Naive thymus-derived CD8-positive, alpha-beta T cell (primary cell): ENCODE results near the gene ST8SIA6. TPM values are rescaled to one million over a fixed set of nuclear protein-coding genes. Genes with fewer than 3 reads are reported as not detected.
A peak's percentile ranks its signal among the peaks of the same experiment; 100 is the strongest.
"Not testable (repeated sequence)": the region's sequence is repeated elsewhere in the genome, so short reads cannot be mapped to it uniquely, and the experiment has no call there.

Experiments
- ATAC-seq, 2 donors: fragments of 150-1000 bp; cut with Tn5 transposase in 1 of 2; sonication (Bioruptor Pico), chemical (Tn5 transposase) in 1 of 2; 1 replicate in 1 of 2; 2 replicates in 1 of 2; pipeline ENCODE4 v1.10.0; 2021; ENCODE audit warnings: mild to moderate bottlenecking in 2 of 2, moderate library complexity in 2 of 2
- POLR2A ChIA-PET: fragments of 350-600 bp; sonication (Branson Sonifier 250); formaldehyde crosslinking; loops from one replicate; lab custom pipeline; 2021; ENCODE audit warnings: antibody characterized with exemption; lab: Charles Lee
- DNase-seq, 10 donors: peaks; one replicate each; pipeline versions ENCODE4 v3.0.0 to v3.0.0-alpha.2; 2020 to 2022
- H3K27ac Mint-ChIP-seq, 10 donors: one replicate each; pipeline ENCODE4 v1.8.0; 2020 to 2022; ENCODE audit warnings: mild to moderate bottlenecking in 10 of 10, mixed read lengths in 10 of 10, moderate library complexity in 4 of 10, inconsistent platforms in 1 of 10
- H3K27me3 Mint-ChIP-seq, 5 donors: one replicate each; pipeline ENCODE4 v1.8.0; 2021 to 2022; ENCODE audit warnings: mixed read lengths in 5 of 5
- H3K36me3 Mint-ChIP-seq, 3 donors: one replicate each; pipeline ENCODE4 v1.8.0; 2020 to 2022; ENCODE audit warnings: mixed read lengths in 3 of 3, mild to moderate bottlenecking in 2 of 3, inconsistent platforms in 1 of 3
- H3K4me1 Mint-ChIP-seq, 4 donors: one replicate each; pipeline ENCODE4 v1.8.0; 2021 to 2022; ENCODE audit warnings: mixed read lengths in 4 of 4
- H3K4me3 Mint-ChIP-seq, 10 donors: one replicate each; pipeline ENCODE4 v1.8.0; 2020 to 2022; ENCODE audit warnings: mild to moderate bottlenecking in 10 of 10, mixed read lengths in 10 of 10, moderate library complexity in 6 of 10, inconsistent platforms in 1 of 10
- H3K9me3 Mint-ChIP-seq, 9 donors: one replicate each; pipeline ENCODE4 v1.8.0; 2020 to 2022; ENCODE audit warnings: mixed read lengths in 9 of 9, mild to moderate bottlenecking in 3 of 9, inconsistent platforms in 1 of 9, moderate library complexity in 1 of 9
- polyA plus RNA-seq, 3 donors: library from polyadenylated mRNA; unstranded; fragments of 300-500 nt; fragmentation: Illumina TruSeq; gene quantifications; one replicate each; pipeline ENCODE4 v1.2.3, GENCODE V29; 2021
- total RNA-seq, 8 experiments: library from RNA in 2 of 8; stranded (reverse) in 2 of 8; gene quantifications; one replicate each; pipeline ENCODE4 v1.2.3 and lab custom pipeline; 2021 to 2026

ST8SIA6 gene
- total and polyA plus RNA-seq, 5 experiments from 2014 or later = 0.33 to 2.4 TPM; not detected in 3

DNA sequence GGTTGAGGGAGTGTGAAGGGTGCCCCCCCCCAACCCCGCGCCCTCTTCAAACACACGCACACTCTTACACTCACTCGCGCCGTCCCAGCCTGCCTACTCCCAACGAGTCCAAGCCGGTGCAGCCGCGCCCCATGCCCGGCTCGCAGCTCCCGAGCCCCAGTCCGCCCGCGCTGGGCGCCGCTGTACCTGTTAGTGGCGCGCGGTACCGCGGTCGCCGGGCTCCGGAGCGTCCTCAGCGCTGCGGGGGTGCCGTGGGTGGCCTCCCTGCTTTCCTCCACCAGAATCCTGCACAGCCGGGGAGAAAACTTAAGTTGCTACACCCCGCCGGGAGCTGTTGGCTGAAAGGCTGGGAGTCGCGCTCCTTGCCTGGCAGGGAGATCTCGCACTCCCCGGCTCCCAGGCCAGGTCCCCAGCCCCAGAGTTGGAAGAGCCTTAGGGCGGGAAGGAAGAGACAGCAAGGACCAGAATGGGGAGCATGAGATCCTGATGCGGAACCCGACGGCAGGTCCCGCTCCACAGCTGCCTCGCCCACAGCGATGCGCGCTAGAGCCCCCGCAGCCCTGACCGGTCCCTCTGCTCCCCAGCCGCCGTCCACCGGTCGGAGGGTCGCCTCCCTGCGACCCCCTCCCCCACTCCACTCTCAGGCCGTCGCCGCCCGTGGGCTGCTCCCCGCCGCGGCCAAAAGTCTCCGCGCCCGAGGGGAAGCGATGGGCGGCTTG, 863 bp downstream of the ST8SIA6 start:
- DNase-seq = peak in 8 of 10 donors; percentile 10 to 41 (median 36)
- H3K4me1 Mint-ChIP-seq = peaks cover 5 to 24% (median 19%) of the 10 kb centered on the region in 4 donors
- H3K27me3 Mint-ChIP-seq = peaks cover 5 to 33% (median 22%) of the 10 kb centered on the region in 5 donors
- H3K9me3 Mint-ChIP-seq = peaks cover 0 to 10% (median 4%) of the 10 kb centered on the region in 9 donors
- H3K4me3 Mint-ChIP-seq = peak overlapping the region; percentile 57 to 91 (median 85)
- H3K27ac Mint-ChIP-seq = peak overlapping the region in 3 of 10 donors; percentile 41 to 91 (median 57)
- peaks cover 0 to 11% (median 11%) of the 10 kb centered on the region in 3 donors for H3K36me3 Mint-ChIP-seq
- ATAC-seq = peak; percentile 67 to 74
- POLR2A ChIA-PET = no interaction called here

GRCh38 chr10:17453035-17453372, 1.4 kb downstream of the ST8SIA6 start:
- Mint-ChIP-seq H3K27ac (peak overlapping the region in 3 of 10 donors; percentile 41 to 57 (median 54)), H3K9me3 (peaks cover 0 to 15% (median 9%) of the 10 kb centered on the region in 9 donors), H3K4me3 (peak overlapping the region; percentile 57 to 91 (median 85)), H3K4me1 (peaks cover 5 to 24% (median 19%) of the 10 kb centered on the region in 4 donors), H3K27me3 (peaks cover under 1 to 31% (median 20%) of the 10 kb centered on the region in 5 donors), H3K36me3 (peaks cover 0 to 15% (median 14%) of the 10 kb centered on the region in 3 donors)
- DNase-seq (no peak), ATAC-seq (no peak)
- POLR2A ChIA-PET = no interaction called here

- peaks cover 0 to 32% (median 17%) of the 10 kb centered on the region in 5 donors for H3K27me3 Mint-ChIP-seq
- no peak for DNase-seq
These were observed 2.1 kb downstream of the ST8SIA6 start for GRCh38 chr10:17452060-17452841.

DNA sequence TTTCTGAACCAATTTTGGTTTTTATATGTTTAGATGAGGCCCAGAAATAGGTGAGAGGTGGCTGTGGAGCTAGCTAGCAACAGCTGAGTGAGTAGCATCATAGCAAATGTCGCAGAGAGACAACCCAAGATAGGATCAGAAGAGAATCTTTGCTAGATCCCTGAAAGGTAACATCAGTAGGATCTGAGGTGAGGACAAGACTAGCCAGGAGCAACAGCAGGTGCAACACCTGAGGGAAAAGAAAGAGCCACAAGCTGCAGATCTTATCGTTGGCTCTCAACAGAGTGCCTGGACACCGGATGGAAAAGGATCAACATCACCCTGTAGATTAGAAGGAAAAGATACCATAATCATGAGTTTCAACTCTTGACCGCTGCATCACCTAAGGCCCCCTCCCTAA, 4.4 kb downstream of the ST8SIA6 start:
- POLR2A ChIA-PET = no interaction called here
- DNase-seq (no peak), ATAC-seq (no peak)
- peaks cover 8 to 29% (median 16%) of the 10 kb centered on the region in 5 donors for H3K27me3 Mint-ChIP-seq
- H3K4me3 Mint-ChIP-seq = no peak overlapping the region
- H3K36me3 Mint-ChIP-seq = peaks cover 0 to 23% (median 19%) of the 10 kb centered on the region in 3 donors
- H3K4me1 Mint-ChIP-seq = peaks cover 5 to 24% (median 19%) of the 10 kb centered on the region in 4 donors
- no peak overlapping the region for H3K27ac Mint-ChIP-seq
- H3K9me3 Mint-ChIP-seq = peaks cover 0 to 19% (median 9%) of the 10 kb centered on the region in 9 donors

More at GRCh38 chr10:17452060-17452841, 2.1 kb downstream of the ST8SIA6 start:
- Mint-ChIP-seq H3K4me3 (peak overlapping the region in 9 of 10 donors; percentile 12 to 85 (median 49)), H3K9me3 (peaks cover 0 to 19% (median 9%) of the 10 kb centered on the region in 9 donors), H3K27ac (peak overlapping the region in 3 of 10 donors; percentile 1 to 11 (median 2)), H3K4me1 (peaks cover 5 to 24% (median 19%) of the 10 kb centered on the region in 4 donors), H3K36me3 (peaks cover 0 to 19% (median 17%) of the 10 kb centered on the region in 3 donors)
- ATAC-seq = no peak
- POLR2A ChIA-PET = interaction anchor here (0.6 kb wide), 1 partner anchor 188 kb away, joined by 3 read pairs; no protein-coding TSS in a partner anchor

GRCh38 chr10:17445400-17445998, 8.9 kb downstream of the ST8SIA6 start:
- Mint-ChIP-seq H3K4me3 (no peak overlapping the region), H3K4me1 (peaks cover 4 to 13% (median 9%) of the 10 kb centered on the region in 4 donors), H3K36me3 (peaks cover 0 to 23% (median 19%) of the 10 kb centered on the region in 3 donors), H3K9me3 (peaks cover 0 to 19% (median 9%) of the 10 kb centered on the region in 9 donors), H3K27ac (peak overlapping the region in 1 of 10 donors; percentile 15), H3K27me3 (peaks cover 16 to 35% (median 24%) of the 10 kb centered on the region in 5 donors)
- no peak for DNase-seq
- POLR2A ChIA-PET = no interaction called here
- no peak for ATAC-seq

DNA sequence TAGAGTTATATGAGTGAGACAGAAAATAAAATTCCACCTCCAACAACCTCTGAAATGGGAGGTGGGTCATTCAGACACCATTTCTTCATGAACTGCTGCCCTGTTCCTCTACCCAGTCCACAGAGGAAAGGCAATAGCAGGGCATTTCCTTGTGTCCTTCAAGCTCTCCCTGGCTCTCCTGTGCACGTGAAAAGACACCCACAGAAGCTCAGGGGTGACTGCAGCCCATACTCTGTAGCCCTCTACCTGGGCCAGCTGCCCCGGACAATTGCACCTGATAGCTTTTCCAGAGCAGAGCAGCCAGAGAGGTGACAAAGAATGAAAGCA, 10.0 kb downstream of the ST8SIA6 start:
- POLR2A ChIA-PET = no interaction called here
- Mint-ChIP-seq H3K36me3 (peaks cover 0 to 16% (median 12%) of the 10 kb centered on the region in 3 donors), H3K4me1 (peaks cover 5 to 13% (median 9%) of the 10 kb centered on the region in 4 donors), H3K9me3 (peaks cover 0 to 16% (median 5%) of the 10 kb centered on the region in 9 donors), H3K4me3 (peak overlapping the region in 3 of 10 donors; percentile 11 to 34 (median 20)), H3K27ac (peak overlapping the region in 1 of 10 donors; percentile 7), H3K27me3 (peaks cover 15 to 35% (median 20%) of the 10 kb centered on the region in 5 donors)
- no peak for DNase-seq
- ATAC-seq = no peak

DNA sequence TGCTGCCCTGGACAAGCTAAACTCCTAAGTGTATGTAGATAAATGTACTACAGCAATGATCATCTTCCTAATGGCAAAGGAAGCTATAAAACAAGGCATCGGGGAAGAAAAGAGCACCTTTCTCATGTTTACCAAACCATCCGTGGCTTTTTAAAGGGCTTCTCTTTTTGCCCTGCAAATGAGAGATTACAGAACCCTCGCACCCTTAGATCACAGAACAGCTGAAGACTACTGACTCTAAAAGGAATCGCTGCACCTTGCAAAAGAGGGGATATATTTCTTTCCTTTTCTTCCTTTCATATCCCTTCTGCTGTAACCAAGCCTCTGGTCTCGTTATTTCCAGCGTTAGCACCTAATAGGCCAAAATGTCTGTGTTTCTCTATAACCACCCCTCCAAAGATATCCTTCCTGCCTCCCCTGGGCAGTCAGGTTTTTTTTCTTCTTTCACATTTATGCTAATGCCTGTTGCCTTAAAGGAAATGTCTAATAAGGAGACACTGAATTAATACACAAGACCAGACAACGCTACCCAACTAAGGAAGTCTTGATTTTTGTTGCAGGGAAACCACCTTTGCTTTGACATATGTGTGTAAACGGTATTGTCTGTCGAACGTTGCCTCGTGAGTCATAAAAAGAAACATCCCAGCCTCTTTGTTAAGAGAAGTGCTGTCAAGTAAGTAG, 10.5 kb downstream of the ST8SIA6 start:
- POLR2A ChIA-PET = no interaction called here
- Mint-ChIP-seq H3K36me3 (peaks cover 0 to 15% (median 10%) of the 10 kb centered on the region in 3 donors), H3K27ac (peak overlapping the region in 2 of 10 donors; percentile 7 to 13), H3K27me3 (peaks cover 15 to 35% (median 20%) of the 10 kb centered on the region in 5 donors), H3K4me3 (peak overlapping the region in 4 of 10 donors; percentile 11 to 38 (median 27)), H3K9me3 (peaks cover 0 to 14% (median 5%) of the 10 kb centered on the region in 9 donors), H3K4me1 (peaks cover 5 to 13% (median 9%) of the 10 kb centered on the region in 4 donors)
- ATAC-seq (peak; percentile 49 to 73), DNase-seq (no peak)

- peaks cover 0 to 4% (median 0%) of the 10 kb centered on the region in 3 donors for H3K36me3 Mint-ChIP-seq
- no peaks in the 10 kb centered on the region for H3K9me3 Mint-ChIP-seq
- H3K27ac Mint-ChIP-seq = no peak overlapping the region
- ATAC-seq (no peak), DNase-seq (no peak)
- peaks cover 0 to 3% (median under 1%) of the 10 kb centered on the region in 4 donors for H3K4me1 Mint-ChIP-seq
- POLR2A ChIA-PET = no interaction called here
- H3K4me3 Mint-ChIP-seq = no peak overlapping the region
- H3K27me3 Mint-ChIP-seq = peaks cover 8 to 13% (median 9%) of the 10 kb centered on the region in 5 donors
These were observed 15.8 kb downstream of the ST8SIA6 start for GRCh38 chr10:17438583-17438982.

- H3K4me1 Mint-ChIP-seq, POLR2A ChIA-PET: not testable (repeated sequence)
- peaks cover 2 to 14% (median 6%) of the 10 kb centered on the region in 5 donors for H3K27me3 Mint-ChIP-seq
These were observed 17.8 kb downstream of the ST8SIA6 start for GRCh38 chr10:17436578-17436977.

GRCh38 chr10:17435953-17436352, 18.4 kb downstream of the ST8SIA6 start:
- POLR2A ChIA-PET = no interaction called here
- H3K27me3 Mint-ChIP-seq = peaks cover 2 to 14% (median 5%) of the 10 kb centered on the region in 5 donors
- DNase-seq = no peak

More at GRCh38 chr10:17436578-17436977, 17.8 kb downstream of the ST8SIA6 start:
- not testable (repeated sequence) for ATAC-seq, H3K36me3 Mint-ChIP-seq, DNase-seq, H3K9me3 Mint-ChIP-seq, H3K4me3 Mint-ChIP-seq, H3K27ac Mint-ChIP-seq

DNA sequence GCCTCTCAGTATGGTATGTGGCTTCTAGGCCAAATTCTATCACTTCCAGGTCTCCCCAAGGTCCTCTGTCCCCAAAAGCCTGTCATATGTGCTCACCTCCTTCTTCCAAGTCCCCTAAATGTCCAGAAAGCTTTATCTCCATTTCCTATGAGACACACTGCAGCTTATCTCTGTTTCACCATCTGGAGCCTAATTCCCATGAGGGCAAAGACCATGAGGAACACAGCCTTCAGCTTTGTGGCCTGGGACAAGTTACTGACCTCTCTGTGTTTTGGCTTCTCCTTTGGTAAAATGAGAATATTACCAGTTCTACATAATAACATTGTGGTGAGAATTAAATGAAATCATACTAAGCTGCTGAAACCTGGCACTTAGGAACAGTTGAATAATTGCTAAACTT, 19.2 kb downstream of the ST8SIA6 start:
- Mint-ChIP-seq H3K27ac (peak overlapping the region in 2 of 10 donors; percentile 42 to 71), H3K36me3 (peaks cover 0 to 4% (median 0%) of the 10 kb centered on the region in 3 donors), H3K4me3 (no peak overlapping the region), H3K4me1 (peaks cover 8 to 15% (median 9%) of the 10 kb centered on the region in 4 donors), H3K27me3 (peaks cover 0 to 14% (median 5%) of the 10 kb centered on the region in 5 donors), H3K9me3 (no peaks in the 10 kb centered on the region)
- ATAC-seq = no peak
- no peak for DNase-seq
- POLR2A ChIA-PET = interaction anchor here (0.5 to 0.8 kb wide), 3 partner anchors 24 to 617 kb away, joined by 3 to 4 read pairs (median 3); no protein-coding TSS in a partner anchor

More at GRCh38 chr10:17435953-17436352, 18.4 kb downstream of the ST8SIA6 start:
- no peak overlapping the region for H3K4me3 Mint-ChIP-seq
- peaks cover 0 to 4% (median 0%) of the 10 kb centered on the region in 3 donors for H3K36me3 Mint-ChIP-seq
- no peak for ATAC-seq
- H3K27ac Mint-ChIP-seq = no peak overlapping the region
- peaks cover under 1 to 7% (median 2%) of the 10 kb centered on the region in 4 donors for H3K4me1 Mint-ChIP-seq
- H3K9me3 Mint-ChIP-seq = no peaks in the 10 kb centered on the region
